ENCODE data around the gene PAIP2. TPM values are rescaled to one million over a fixed set of nuclear protein-coding genes. Genes with fewer than 3 reads are reported as not detected.
A peak's percentile ranks its signal among the peaks of the same experiment; 100 is the strongest.

PAIP2 gene
- total RNA-seq, 1 experiment from 2014 or later: 73.6 TPM

DNA sequence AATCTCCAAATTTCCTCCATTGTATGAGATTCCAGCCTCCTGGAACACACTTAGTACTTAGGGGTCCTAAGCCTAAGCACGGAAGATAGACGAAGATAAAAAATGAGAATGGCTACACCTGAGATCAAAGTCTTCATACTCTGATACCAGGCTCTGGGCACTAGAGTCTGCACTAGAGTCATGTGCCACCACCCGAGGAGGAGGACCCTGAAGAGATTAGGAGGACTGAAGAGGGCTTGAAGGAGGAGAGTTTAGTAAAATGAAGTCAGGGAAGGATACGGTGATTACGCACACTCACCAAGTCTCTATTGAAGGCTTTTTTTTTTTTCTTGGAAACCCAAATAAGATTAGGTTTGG lies 62.8 kb downstream of the PAIP2 start:
- ChIA-PET CTCF (interaction anchor here (0.6 to 1.3 kb wide), 2 partner anchors 12 to 18 kb away, joined by 3 to 5 read pairs; no protein-coding TSS in a partner anchor), POLR2A (interaction anchor here (0.6 to 1.3 kb wide), 4 partner anchors 11 to 111 kb away, joined by 3 to 10 read pairs (median 4); partner anchors contain the start of genes DNAJC18 and MATR3)
- no peaks in the 10 kb centered on the region for H3K27me3 ChIP-seq (replicated peaks; ENCODE audit: control insufficient read depth, insufficient read depth, low read length)
- peaks cover 14% of the 10 kb centered on the region for H3K36me3 Mint-ChIP-seq (ENCODE audit: insufficient read depth, unreplicated experiment)
- H3K27ac Mint-ChIP-seq (ENCODE audit: unreplicated experiment): peak overlapping the region; percentile 97
- TF ChIP-seq, protein P1, sequence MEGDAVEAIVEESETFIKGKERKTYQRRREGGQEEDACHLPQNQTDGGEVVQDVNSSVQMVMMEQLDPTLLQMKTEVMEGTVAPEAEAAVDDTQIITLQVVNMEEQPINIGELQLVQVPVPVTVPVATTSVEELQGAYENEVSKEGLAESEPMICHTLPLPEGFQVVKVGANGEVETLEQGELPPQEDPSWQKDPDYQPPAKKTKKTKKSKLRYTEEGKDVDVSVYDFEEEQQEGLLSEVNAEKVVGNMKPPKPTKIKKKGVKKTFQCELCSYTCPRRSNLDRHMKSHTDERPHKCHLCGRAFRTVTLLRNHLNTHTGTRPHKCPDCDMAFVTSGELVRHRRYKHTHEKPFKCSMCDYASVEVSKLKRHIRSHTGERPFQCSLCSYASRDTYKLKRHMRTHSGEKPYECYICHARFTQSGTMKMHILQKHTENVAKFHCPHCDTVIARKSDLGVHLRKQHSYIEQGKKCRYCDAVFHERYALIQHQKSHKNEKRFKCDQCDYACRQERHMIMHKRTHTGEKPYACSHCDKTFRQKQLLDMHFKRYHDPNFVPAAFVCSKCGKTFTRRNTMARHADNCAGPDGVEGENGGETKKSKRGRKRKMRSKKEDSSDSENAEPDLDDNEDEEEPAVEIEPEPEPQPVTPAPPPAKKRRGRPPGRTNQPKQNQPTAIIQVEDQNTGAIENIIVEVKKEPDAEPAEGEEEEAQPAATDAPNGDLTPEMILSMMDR (IDR thresholded peaks at IDR 0.05; ENCODE audit: insufficient read depth in 1 of 2, low read depth in 1 of 2, low read length in 1 of 2, severe bottlenecking in 1 of 2, unreplicated experiment in 1 of 2): no peak
- H3K4me3 ChIP-seq (ENCODE audit: low read depth, low read length): peak overlapping the region; percentile 57
- no peaks in the 10 kb centered on the region for H3K9me3 Mint-ChIP-seq (ENCODE audit: unreplicated experiment)
- TSS peak; percentile 33 for BruUV-seq (replicated peaks)
- H3K27me3 Mint-ChIP-seq (ENCODE audit: insufficient read depth, unreplicated experiment): no peaks in the 10 kb centered on the region
- H3K4me1 ChIP-seq: 0 out of 2 replicates have a peak, but pooled peaks cover 4% of the 10 kb centered on the region
- peaks cover 13% of the 10 kb centered on the region for H3K4me1 Mint-ChIP-seq (ENCODE audit: low read depth, unreplicated experiment)
- H3K4me3 Mint-ChIP-seq (ENCODE audit: unreplicated experiment): peak overlapping the region; percentile 90
- no peak for DNase-seq
- no peaks in the 10 kb centered on the region for H3K36me3 ChIP-seq (ENCODE audit: control insufficient read depth, insufficient read depth, low read length)
- intact Hi-C loops (cut with micrococcal nuclease; ENCODE audit: unreplicated experiment): loop anchor here (1.0 kb wide), 3 partner anchors 35 to 206 kb away; partner anchors contain the start of genes DNAJC18, SIL1 and UBE2D2
- H3K9me3 ChIP-seq: no peaks in the 10 kb centered on the region

DNA sequence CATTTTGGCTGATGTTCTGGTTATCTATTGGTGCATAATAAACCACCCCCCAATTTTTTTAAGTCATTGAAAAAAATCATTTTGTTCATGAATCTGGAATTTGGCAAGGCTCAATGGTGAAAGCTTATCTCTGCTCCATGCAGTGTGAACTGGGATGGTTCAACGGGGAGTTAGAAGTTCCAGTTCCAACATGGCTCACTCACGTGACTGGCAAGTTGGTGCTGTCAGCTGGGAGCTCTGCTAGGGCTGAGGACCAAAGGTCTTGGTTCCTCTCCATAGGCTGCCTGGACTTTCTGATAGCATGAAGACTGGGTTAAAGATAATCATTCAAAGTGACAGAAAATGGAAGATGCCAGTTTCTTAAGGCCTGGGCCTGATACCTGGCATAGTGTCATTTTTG lies 65.3 kb downstream of the PAIP2 start:
- ChIA-PET CTCF (no interaction called here), POLR2A (interaction anchor here (0.5 to 0.6 kb wide), 3 partner anchors 33 to 304 kb away, joined by 3 to 4 read pairs (median 3); partner anchors contain the start of gene MATR3)
- no peaks in the 10 kb centered on the region for H3K9me3 Mint-ChIP-seq (ENCODE audit: unreplicated experiment)
- TF ChIP-seq, protein P1 (IDR thresholded peaks at IDR 0.05; ENCODE audit: insufficient read depth in 1 of 2, low read depth in 1 of 2, low read length in 1 of 2, severe bottlenecking in 1 of 2, unreplicated experiment in 1 of 2): no peak
- no peaks in the 10 kb centered on the region for H3K27me3 ChIP-seq (replicated peaks; ENCODE audit: control insufficient read depth, insufficient read depth, low read length)
- H3K4me3 ChIP-seq (ENCODE audit: low read depth, low read length): no peak overlapping the region
- H3K4me1 Mint-ChIP-seq (ENCODE audit: low read depth, unreplicated experiment): peaks cover 13% of the 10 kb centered on the region
- H3K36me3 ChIP-seq (ENCODE audit: control insufficient read depth, insufficient read depth, low read length): no peaks in the 10 kb centered on the region
- no peaks in the 10 kb centered on the region for H3K27me3 Mint-ChIP-seq (ENCODE audit: insufficient read depth, unreplicated experiment)
- intact Hi-C loops (cut with micrococcal nuclease; ENCODE audit: unreplicated experiment): no loop called here
- BruUV-seq (replicated peaks): no TSS peak
- peaks cover 13% of the 10 kb centered on the region for H3K36me3 Mint-ChIP-seq (ENCODE audit: insufficient read depth, unreplicated experiment)
- no peaks in the 10 kb centered on the region for H3K9me3 ChIP-seq
- DNase-seq: no peak
- 0 out of 2 replicates have a peak, but pooled peaks cover 4% of the 10 kb centered on the region for H3K4me1 ChIP-seq
- H3K27ac Mint-ChIP-seq (ENCODE audit: unreplicated experiment): no peak overlapping the region
- H3K4me3 Mint-ChIP-seq (ENCODE audit: unreplicated experiment): no peak overlapping the region

DNA sequence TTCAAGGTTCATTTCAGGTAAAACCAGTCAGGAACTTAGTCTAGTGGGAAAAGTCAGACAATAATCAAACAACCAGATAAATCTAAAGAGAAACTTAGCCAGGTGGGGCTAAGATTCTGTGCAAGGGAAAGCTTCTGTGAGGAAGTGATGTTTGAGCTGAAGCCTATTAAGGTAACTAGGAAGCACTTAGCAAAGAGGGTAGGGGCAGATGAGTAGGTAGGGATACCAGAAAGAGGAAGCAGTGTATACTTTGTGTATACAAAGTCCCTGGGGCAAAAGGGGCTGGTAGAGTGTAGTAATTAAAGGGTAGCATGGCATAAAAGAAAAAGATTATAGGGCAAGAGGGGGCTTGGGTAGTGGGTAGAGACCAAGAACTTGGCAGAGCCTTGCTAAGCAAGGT lies 65.9 kb downstream of the PAIP2 start:
- Mint-ChIP-seq H3K36me3 (ENCODE audit: insufficient read depth, unreplicated experiment) (peaks cover 13% of the 10 kb centered on the region), H3K4me3 (ENCODE audit: unreplicated experiment) (no peak overlapping the region), H3K4me1 (ENCODE audit: low read depth, unreplicated experiment) (peaks cover 11% of the 10 kb centered on the region), H3K27ac (ENCODE audit: unreplicated experiment) (no peak overlapping the region), H3K9me3 (ENCODE audit: unreplicated experiment) (no peaks in the 10 kb centered on the region), H3K27me3 (ENCODE audit: insufficient read depth, unreplicated experiment) (no peaks in the 10 kb centered on the region)
- POLR2A ChIA-PET: no interaction called here
- no peaks in the 10 kb centered on the region for H3K36me3 ChIP-seq (ENCODE audit: control insufficient read depth, insufficient read depth, low read length)
- BruUV-seq (replicated peaks): no TSS peak
- H3K9me3 ChIP-seq: no peaks in the 10 kb centered on the region
- no peak for DNase-seq
- TF ChIP-seq, protein P1 (IDR thresholded peaks at IDR 0.05; ENCODE audit: insufficient read depth in 1 of 2, low read depth in 1 of 2, low read length in 1 of 2, severe bottlenecking in 1 of 2, unreplicated experiment in 1 of 2): no peak
- intact Hi-C loops (cut with micrococcal nuclease; ENCODE audit: unreplicated experiment): no loop called here
- no peaks in the 10 kb centered on the region for H3K27me3 ChIP-seq (replicated peaks; ENCODE audit: control insufficient read depth, insufficient read depth, low read length)
- H3K4me3 ChIP-seq (ENCODE audit: low read depth, low read length): no peak overlapping the region
- H3K4me1 ChIP-seq: 0 out of 2 replicates have a peak, but pooled peaks cover 4% of the 10 kb centered on the region
- CTCF ChIA-PET: no interaction called here
